Right lobe of liver (tissue), 6 donors: ENCODE data around the gene SCUBE2. TPM values are rescaled to one million over a fixed set of nuclear protein-coding genes. Genes with fewer than 3 reads are reported as not detected.
A peak's percentile ranks its signal among the peaks of the same experiment; 100 is the strongest.

ENCODE experiments used
- ATAC-seq, 4 donors: fragments of 200-7000 bp; cut with Tn5 transposase; one replicate each; pipeline ENCODE4 v1.9.1; 2020; ENCODE audit warnings: mild to moderate bottlenecking in 4 of 4, moderate library complexity in 4 of 4
- DNase-seq, 3 donors: peaks; one replicate each; pipeline ENCODE4 v3.0.0-alpha.2; 2020
- H3K27ac ChIP-seq, 3 donors: fragments of 200-600 bp; one replicate each; pipeline ENCODE4 v1.8.0; 2022
- H3K27me3 ChIP-seq, 2 donors: fragments of 200-600 bp; one replicate each; pipeline ENCODE4 v1.8.0; 2022
- H3K36me3 ChIP-seq, 4 donors: fragments of 200-600 bp; sonication (generic) in 1 of 4; one replicate each; pipeline versions ENCODE4 v1.5.1 to v1.8.0; 2017 to 2022; ENCODE audit warnings: control low read depth in 1 of 4
- H3K4me1 ChIP-seq, 4 donors: fragments of 200-600 bp; sonication (generic) in 1 of 4; one replicate each; pipeline versions ENCODE4 v1.5.1 to v1.8.0; 2017 to 2022; ENCODE audit warnings: control low read depth in 1 of 4
- H3K4me3 ChIP-seq, 3 donors: fragments of 200-600 bp; one replicate each; pipeline ENCODE4 v1.8.0; 2022
- H3K9me3 ChIP-seq, 4 donors: fragments of 200-600 bp; sonication (generic) in 1 of 4; one replicate each; pipeline versions ENCODE4 v1.5.1 to v1.8.0; 2017 to 2022; ENCODE audit warnings: control low read depth in 1 of 4
- POLR2A ChIP-seq: fragments of 450-650 bp; IDR thresholded peaks from one replicate; pipeline ENCODE4 v1.6.1; 2017; ENCODE audit warnings: antibody characterized with exemption, mild to moderate bottlenecking
- WGBS: methylation state at CpG from one replicate; pipeline ENCODE4 v1.1.6; 2018; ENCODE audit warnings: low coverage, low lambda C conversion rate; ENCODE audit not compliant: insufficient coverage; ENCODE audit errors: missing lambda C conversion rate; 5-methylcytosine and 5-hydroxymethylcytosine counted together
- intact Hi-C, 2 donors: fragments of 100-400 bp; cut with DNase I; formaldehyde crosslinking; loops; one replicate each; pipeline versions ENCODE4 v1.11.2 to v1.14.1; 2022
- total RNA-seq, 6 experiments: library from RNA; depleted of rRNA in 2 of 6; stranded (reverse); fragments of >200 nt in 2 of 6; fragmentation: NEBNext Ultra II Directional in 3 of 6; extraction: Animal tissue kit (Norgen Biotek cat#: 25700) in 3 of 6; gene quantifications; one replicate each; pipeline versions ENCODE4 v1.1.0 to v1.2.4, GENCODE V29; 2016 to 2023
- TF ChIP-seq, protein P1 (sequence below), 4 donors: fragments of 200-600 bp in 3 of 4; fragments of 450-650 bp in 1 of 4; IDR thresholded peaks; one replicate each; pipeline versions ENCODE4 v1.5.1 to v1.8.0; 2016 to 2022; ENCODE audit warnings: antibody characterized with exemption in 4 of 4, mild to moderate bottlenecking in 2 of 4
- donor health status: DM: no; HTN: yes; CAD: no.
- donor health status: DM: no; HTN: no; CAD: no.
- donor health status: DM: no; HTN: no; CAD: no.
- donor health status: DM: no; HTN: yes; CAD: no.
- donor health status: DM: no; HTN: yes; CAD: no.

Gene SCUBE2
- total RNA-seq, 6 experiments from 2014 or later, result 0.19 to 1.1 (median 0.32) TPM

DNA sequence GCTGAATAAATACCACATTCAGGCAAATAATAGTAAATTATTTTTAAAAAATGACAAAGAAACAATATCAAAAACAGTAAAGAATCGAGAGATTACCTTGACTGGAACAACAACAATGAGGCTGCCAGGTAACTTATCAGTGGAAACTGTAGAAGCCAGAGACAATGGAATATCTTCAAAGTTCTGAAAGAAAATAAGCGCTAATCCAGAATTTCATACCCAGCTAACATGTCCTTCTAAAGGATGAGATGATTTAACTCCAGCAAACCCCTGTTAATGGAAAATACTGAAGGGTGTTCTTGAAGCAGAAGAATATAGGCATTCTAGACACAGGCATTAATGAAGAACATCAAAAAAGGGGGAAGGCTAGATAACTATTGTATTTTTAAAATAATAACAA, 20.7 kb upstream of the SCUBE2 start:
- WGBS, result 92% methylated on average over 2 of the region's 2 CpGs
- H3K27me3 ChIP-seq, result no peaks in the 10 kb centered on the region
- H3K4me3 ChIP-seq, result no peak overlapping the region
- H3K27ac ChIP-seq, result no peak overlapping the region
- ATAC-seq, result no peak
- no peak for TF ChIP-seq POLR2A
- TF ChIP-seq, protein P1, sequence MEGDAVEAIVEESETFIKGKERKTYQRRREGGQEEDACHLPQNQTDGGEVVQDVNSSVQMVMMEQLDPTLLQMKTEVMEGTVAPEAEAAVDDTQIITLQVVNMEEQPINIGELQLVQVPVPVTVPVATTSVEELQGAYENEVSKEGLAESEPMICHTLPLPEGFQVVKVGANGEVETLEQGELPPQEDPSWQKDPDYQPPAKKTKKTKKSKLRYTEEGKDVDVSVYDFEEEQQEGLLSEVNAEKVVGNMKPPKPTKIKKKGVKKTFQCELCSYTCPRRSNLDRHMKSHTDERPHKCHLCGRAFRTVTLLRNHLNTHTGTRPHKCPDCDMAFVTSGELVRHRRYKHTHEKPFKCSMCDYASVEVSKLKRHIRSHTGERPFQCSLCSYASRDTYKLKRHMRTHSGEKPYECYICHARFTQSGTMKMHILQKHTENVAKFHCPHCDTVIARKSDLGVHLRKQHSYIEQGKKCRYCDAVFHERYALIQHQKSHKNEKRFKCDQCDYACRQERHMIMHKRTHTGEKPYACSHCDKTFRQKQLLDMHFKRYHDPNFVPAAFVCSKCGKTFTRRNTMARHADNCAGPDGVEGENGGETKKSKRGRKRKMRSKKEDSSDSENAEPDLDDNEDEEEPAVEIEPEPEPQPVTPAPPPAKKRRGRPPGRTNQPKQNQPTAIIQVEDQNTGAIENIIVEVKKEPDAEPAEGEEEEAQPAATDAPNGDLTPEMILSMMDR (IDR thresholded peaks at IDR 0.05), result no peak
- H3K4me1 ChIP-seq, result no peaks in the 10 kb centered on the region
- DNase-seq, result no peak
- H3K9me3 ChIP-seq, result no peaks in the 10 kb centered on the region
- intact Hi-C loops, result no loop called here
- H3K36me3 ChIP-seq, result no peaks in the 10 kb centered on the region

DNA sequence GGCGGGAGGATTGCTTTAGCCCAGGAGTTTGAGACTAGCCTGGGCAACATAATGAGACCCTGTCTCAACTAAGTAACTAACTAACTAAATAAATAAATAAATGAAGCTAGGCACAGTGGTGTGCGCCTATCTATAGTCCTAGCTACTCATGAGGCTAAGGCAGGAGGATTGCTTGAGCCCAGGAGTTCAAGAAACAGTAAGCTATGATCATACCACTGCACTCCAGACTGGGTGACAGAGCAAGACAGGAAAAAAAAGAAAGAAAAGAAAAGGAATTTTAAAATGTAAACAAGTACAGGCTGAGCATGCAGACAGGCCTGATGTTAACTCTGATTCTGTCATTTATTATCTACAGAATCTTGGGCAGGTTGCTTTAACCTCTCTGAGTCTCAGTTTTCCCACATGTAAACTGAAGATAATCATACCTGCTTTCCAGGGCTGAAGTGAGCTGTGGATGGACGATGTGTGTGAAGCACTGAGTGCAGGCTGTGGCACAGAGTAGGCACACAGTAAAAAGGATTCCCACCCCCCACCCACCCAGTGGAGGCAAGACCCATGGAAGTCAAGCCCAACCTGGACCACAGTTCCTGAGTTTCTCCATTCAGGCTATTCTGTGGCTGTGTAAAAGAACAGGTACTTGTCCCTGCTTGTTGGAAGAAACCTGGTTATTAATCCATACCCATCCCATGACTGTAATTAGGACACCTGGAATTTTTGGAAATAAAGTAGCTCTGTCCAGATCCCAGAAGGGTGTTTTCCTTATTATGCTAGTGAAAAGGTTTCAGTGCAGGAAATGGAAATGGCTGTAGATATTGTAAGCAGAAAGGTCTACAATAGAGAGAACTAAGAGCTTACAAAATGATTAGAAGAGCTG, 18.7 kb upstream of the SCUBE2 start:
- intact Hi-C loops, result no loop called here
- no peak for DNase-seq
- 77% methylated on average over 2 of the region's 3 CpGs for WGBS
- Histone ChIP-seq H3K36me3 (no peaks in the 10 kb centered on the region), H3K27me3 (no peaks in the 10 kb centered on the region), H3K9me3 (no peaks in the 10 kb centered on the region), H3K4me1 (no peaks in the 10 kb centered on the region), H3K4me3 (no peak overlapping the region), H3K27ac (no peak overlapping the region)
- TF ChIP-seq, protein P1 (IDR thresholded peaks at IDR 0.05), result no peak
- no peak for ATAC-seq

DNA sequence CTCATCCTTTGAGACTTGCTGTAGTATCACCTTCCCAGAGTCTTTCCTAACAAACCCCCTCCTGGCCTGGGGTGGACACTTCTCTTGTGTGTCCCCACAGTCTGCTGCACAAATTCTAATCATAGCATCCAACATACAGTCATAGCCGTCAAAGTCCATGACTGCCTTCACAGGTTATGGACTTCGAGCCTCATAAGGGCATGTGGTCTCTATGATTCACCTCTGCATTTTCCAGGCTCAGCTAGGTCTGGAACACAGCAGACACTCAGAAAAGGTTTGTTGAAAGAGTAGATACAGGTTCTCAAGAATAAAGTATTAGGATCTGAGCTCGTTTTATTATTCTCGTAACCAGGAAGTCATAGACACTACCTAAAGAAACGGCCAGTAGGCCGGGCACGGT, 13.2 kb upstream of the SCUBE2 start:
- no peak overlapping the region for H3K4me3 ChIP-seq
- H3K36me3 ChIP-seq, result no peaks in the 10 kb centered on the region
- H3K27ac ChIP-seq, result no peak overlapping the region
- no peak for ATAC-seq
- TF ChIP-seq POLR2A, result no peak
- TF ChIP-seq, protein P1 (IDR thresholded peaks at IDR 0.05), result no peak
- H3K4me1 ChIP-seq, result no peaks in the 10 kb centered on the region
- no peaks in the 10 kb centered on the region for H3K9me3 ChIP-seq
- DNase-seq, result no peak
- intact Hi-C loops, result no loop called here
- 86% methylated on average over 7 of the region's 7 CpGs for WGBS
- no peaks in the 10 kb centered on the region for H3K27me3 ChIP-seq

DNA sequence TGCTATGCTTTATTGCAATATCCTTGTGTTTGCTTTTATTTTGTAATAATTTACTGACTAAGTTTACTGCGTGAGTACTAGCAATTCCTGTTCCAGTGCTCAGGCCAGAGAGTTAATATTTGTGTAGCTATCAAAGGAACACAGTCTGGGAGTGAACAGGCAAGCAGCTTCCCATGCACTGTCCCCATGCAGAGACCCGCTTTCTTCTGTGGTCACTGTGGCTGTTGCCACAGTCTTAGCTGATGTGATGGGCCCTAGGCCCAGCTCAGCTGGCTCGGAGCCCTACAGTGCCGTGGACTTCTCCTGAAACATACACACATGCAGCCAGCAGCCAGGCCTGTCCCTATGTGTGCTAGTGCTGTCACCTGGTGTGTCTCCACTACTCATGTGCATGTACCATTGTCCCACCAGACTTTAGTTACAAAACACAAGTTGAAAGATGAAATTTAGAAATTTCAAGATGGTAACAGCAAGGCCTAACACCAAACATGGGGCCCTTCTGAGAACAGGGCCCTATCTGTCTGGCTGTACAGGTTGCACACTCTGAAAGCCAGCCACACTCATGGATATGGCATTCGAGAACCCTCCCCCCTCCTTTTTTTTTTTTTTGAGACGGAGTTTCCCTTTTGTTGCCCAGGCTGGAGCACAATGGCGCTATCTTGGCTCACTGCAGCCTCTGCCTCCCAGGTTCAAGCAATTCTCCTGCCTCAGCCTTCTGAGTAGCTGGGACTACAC, 12.3 kb upstream of the SCUBE2 start:
- no peak overlapping the region for H3K27ac ChIP-seq
- peak in 3 of 4 donors; percentile 43 to 78 (median 67) for ATAC-seq
- DNase-seq, result peak in 1 of 3 donors; percentile 44
- intact Hi-C loops, result no loop called here
- H3K4me1 ChIP-seq, result no peaks in the 10 kb centered on the region
- H3K4me3 ChIP-seq, result no peak overlapping the region
- no peaks in the 10 kb centered on the region for H3K36me3 ChIP-seq
- H3K27me3 ChIP-seq, result no peaks in the 10 kb centered on the region
- TF ChIP-seq POLR2A, result no peak
- TF ChIP-seq, protein P1 (IDR thresholded peaks at IDR 0.05), result no peak
- no peaks in the 10 kb centered on the region for H3K9me3 ChIP-seq
- WGBS, result 73% methylated on average over 3 of the region's 7 CpGs
